NCI-H82 treated with DMSO at 0.1 percent for 48 hours (cell line): ENCODE measurements around the gene SST.
A peak's percentile ranks its signal among the peaks of the same experiment; 100 is the strongest.

ENCODE experiments used
- DNase-seq: peaks from one replicate; lab custom pipeline; 2025; ENCODE audit not compliant: unreplicated experiment; lab: John Stamatoyannopoulos, UW

The SST gene

DNA sequence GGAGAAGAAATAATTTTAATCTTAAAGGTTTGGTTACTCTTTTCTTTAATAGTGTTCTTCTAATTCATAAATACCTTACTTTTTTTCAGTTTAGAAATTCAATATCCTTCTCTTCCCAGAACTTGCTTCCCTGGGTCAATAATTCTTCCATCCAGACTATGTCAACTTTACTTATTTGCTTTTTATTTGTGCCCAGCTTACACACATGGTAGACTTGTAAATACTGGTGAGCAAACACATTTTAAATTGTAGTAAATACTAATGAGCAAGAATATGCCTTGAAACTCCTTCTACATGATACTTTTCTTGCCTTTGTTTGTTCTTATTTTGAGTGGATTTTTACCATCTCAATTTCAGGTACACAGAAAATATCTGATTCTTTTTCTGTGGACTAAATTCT is 33.7 kb downstream of the SST start:
- DNase-seq = no peak

DNA sequence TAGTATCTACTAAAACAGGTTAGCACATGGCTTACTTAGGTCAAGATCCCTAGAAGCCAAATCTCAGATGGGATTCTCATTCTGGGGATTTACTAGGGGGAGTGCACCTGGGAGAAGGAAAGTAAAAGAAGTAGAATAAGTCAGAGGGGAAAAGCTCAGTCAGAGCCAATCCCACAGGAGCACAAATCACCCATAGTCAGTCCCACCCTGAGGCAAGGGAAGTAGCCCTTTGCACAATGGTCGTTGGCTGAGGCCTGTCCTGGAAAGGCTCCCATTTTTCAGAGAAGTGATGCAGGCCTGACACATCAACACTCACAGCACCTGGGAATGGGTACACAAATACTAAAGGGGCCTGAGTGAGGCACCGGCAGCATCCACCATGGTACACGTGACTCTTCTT is 39.8 kb downstream of the SST start:
- no peak for DNase-seq

DNA sequence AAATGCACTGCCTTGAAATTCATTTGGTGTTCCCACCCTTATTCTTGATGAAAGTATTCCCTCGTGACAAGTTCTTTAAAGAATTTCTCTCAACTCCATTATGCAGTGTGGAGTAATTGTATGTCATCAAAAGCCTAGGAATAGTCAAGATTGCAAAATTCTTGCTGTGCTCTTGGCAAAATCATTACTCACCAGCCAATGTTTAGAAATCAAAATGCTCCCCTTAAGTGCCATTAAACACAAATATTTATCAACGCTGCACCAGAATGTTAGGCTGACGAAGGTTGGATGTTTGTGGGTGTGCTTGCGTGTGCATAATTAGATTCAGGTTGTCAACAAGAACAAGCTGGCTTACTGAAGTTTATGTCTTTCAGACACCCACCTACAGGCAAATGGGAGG is 40.5 kb downstream of the SST start:
- DNase-seq = no peak

DNA sequence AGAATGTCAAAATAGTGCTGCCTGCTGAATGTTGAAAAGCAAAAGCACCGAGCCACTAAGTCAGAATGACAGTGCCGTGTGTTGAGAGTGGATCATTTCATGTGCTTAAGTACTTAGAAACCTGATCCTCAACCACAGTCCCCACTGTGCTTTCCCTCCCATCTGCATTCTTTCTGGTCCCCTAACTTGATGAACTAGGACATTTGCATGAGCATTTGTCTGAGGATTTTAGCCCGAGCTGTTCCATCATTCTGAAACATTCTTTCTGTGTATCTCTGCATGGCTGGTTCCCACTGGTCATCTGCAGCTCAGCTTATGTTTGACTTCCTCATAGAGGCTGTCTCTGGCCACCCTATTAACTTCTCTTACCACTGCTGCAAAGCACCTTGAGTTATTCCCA is 42.0 kb downstream of the SST start:
- peak; percentile 43 for DNase-seq

DNA sequence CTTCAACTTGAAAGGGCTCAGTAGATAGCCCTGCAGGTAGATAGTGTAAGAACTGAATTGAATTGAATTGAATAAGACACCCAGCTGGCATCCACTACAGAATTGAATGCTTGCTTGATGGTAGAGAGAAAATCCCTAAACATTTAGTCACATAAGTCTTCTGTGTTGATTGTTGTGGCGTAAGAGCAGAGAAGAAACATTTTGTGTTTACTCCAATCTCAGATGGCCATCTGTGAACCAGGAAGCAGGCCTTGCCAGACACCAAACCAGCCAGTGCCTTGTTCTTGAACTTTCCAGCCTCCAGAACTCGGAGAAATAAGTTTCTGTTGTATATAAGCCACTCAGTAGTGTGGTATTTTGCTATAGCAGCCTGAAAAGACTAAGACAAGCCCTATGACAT is 43.6 kb downstream of the SST start:
- no peak for DNase-seq

DNA sequence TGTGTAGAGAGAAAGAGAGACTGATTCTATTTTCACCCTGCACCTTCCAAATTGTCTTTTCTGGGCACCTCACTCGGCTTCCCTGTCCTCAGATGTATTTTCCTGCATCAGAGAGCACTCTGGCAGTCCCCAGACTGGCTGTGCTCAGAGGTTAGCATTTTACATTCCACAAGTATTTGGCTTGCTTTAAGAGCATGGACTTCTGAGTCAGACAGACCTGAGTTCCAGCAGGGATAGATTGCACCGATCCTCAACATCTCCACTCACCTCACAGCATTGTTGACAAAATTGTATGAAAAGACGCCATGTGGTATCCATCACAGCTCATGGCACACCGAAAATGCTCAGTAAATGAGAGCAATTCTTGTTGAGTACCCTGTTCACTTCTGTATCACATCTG is 45.6 kb downstream of the SST start:
- no peak for DNase-seq

DNA sequence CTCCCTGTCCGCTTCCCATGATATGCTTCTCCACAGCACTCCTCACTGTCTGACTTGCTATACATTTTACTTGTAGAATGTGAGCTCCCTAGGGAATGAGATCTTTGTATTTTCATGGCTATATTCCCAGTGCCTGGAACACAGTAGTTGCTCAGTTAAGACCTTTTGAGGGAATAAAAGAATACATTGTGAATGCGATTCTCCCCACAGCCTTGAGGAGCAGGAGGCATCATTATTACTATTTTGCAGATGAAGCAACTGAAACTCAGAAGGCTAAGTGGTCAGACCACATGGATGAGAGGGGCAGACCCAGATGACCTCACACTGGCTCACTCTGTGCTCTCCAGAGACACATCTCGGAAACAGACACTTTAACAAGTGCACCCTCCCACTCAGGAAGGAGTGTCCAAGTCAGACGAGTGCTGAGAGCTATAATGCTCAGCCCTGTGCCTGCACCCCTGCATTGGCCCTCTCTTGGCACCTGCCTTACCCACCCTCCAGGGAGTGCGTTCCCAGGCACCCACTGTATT is 46.8 kb downstream of the SST start:
- no peak for DNase-seq

DNA sequence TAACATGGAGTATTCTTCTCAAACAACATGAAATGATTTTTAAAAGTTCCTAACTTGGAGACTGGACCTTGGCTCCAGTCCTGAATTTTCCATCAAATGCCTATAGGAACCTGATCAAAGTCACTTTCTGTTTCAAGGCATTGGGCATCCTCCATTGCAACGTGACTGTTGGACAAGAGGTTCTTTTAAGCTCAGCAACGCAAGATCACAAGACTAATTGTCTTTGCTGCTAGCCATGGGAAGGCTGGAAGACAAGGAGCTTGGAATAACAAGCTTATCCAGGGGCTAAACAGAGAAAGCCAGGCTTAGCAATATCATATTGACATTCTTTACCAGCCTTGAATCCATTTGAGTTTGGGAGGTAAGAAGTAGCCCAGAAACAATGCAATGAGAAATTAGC is 48.3 kb downstream of the SST start:
- DNase-seq = peak; percentile 12

DNA sequence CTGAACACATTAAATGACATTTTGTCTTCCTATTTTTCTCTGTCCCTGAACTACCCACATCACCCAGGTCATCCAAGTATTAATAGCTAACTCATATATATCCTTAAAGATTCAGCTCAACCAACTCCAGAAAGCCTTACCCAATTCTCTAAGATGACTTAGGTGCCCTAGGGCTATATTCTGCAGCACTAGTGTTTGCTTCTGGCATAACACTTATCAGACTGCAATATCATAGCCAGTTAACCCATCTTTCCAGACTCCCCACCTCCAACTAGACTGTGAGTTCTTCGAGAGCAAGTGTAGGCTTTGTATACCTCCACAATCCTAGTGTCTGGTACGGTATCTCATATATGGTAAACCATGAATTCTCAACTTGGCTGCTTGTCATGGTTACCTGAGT is 50.7 kb downstream of the SST start:
- DNase-seq = no peak
